Measurements from ENCODE around the gene SLC4A3. TPM values are rescaled to one million over a fixed set of nuclear protein-coding genes. Genes with fewer than 3 reads are reported as not detected.
A peak's percentile ranks its signal among the peaks of the same experiment; 100 is the strongest.

The SLC4A3 gene
- total RNA-seq, 1 experiment from 2014 or later = 11.6 TPM

GRCh38 chr2:219671279-219671678, 43.8 kb downstream of the SLC4A3 start:
- DNase-seq (no peak), ATAC-seq (no peak)
- Histone ChIP-seq H3F3A (ENCODE audit: low read length, unreplicated experiment) (no peaks in the 10 kb centered on the region), H3K9ac (ENCODE audit: low read length) (no peak overlapping the region), H3K27me3 (ENCODE audit: low read length) (no peaks in the 10 kb centered on the region), H2AFZ (ENCODE audit: low read length) (no peak overlapping the region), H3K27ac (ENCODE audit: low read length) (no peak overlapping the region), H3K9me3 (ENCODE audit: low read length) (no peaks in the 10 kb centered on the region), H4K20me1 (ENCODE audit: low read length) (no peaks in the 10 kb centered on the region), H3K4me1 (ENCODE audit: insufficient read depth, low read length) (no peaks in the 10 kb centered on the region), H3K9me2 (replicated peaks; ENCODE audit: low read length) (no peaks in the 10 kb centered on the region), H3K79me2 (ENCODE audit: low read length) (no peaks in the 10 kb centered on the region), H3K4me3 (ENCODE audit: low read length) (no peak overlapping the region), H3K4me2 (ENCODE audit: low read length) (no peak overlapping the region), H3K36me3 (ENCODE audit: low read depth, low read length) (no peaks in the 10 kb centered on the region)
- CTCF ChIA-PET = no interaction called here
- TF ChIP-seq EZH2 (IDR thresholded peaks at IDR 0.05; ENCODE audit: low read length, unreplicated experiment) = no peak
- POLR2A ChIA-PET (ENCODE audit: unreplicated experiment) = no interaction called here
- intact Hi-C loops (cut with micrococcal nuclease) = no loop called here
- no TSS peak for BruUV-seq (replicated peaks)

- Histone ChIP-seq H2AFZ (ENCODE audit: low read length) (no peak overlapping the region), H3K27ac (ENCODE audit: low read length) (no peak overlapping the region), H3K9me3 (ENCODE audit: low read length) (no peaks in the 10 kb centered on the region), H3K9ac (ENCODE audit: low read length) (no peak overlapping the region), H3K4me1 (ENCODE audit: insufficient read depth, low read length) (no peaks in the 10 kb centered on the region), H4K20me1 (ENCODE audit: low read length) (no peaks in the 10 kb centered on the region), H3F3A (ENCODE audit: low read length, unreplicated experiment) (no peaks in the 10 kb centered on the region), H3K36me3 (ENCODE audit: low read depth, low read length) (no peaks in the 10 kb centered on the region), H3K4me3 (ENCODE audit: low read length) (no peak overlapping the region), H3K9me2 (replicated peaks; ENCODE audit: low read length) (no peaks in the 10 kb centered on the region; the same call in 1 of the 2 replicates), H3K27me3 (ENCODE audit: low read length) (no peaks in the 10 kb centered on the region), H3K4me2 (ENCODE audit: low read length) (no peak overlapping the region), H3K79me2 (ENCODE audit: low read length) (no peaks in the 10 kb centered on the region)
- intact Hi-C loops (cut with micrococcal nuclease) = no loop called here
- BruUV-seq (replicated peaks) = no TSS peak
- TF ChIP-seq EZH2phosphoT487 (IDR thresholded peaks at IDR 0.05; ENCODE audit: borderline replicate concordance, low read length) (no peak), EZH2 (IDR thresholded peaks at IDR 0.05; ENCODE audit: low read length, unreplicated experiment) (no peak), CTCF (conservative IDR thresholded peaks at IDR 0.05; ENCODE audit: low read depth, low read length) (no peak)
- no peak for DNase-seq
- CTCF ChIA-PET = no interaction called here
- POLR2A ChIA-PET (ENCODE audit: unreplicated experiment) = no interaction called here
- ATAC-seq = no peak
Observed at GRCh38 chr2:219672406-219672805, 45.0 kb downstream of the SLC4A3 start.

GRCh38 chr2:219675221-219675620, 47.8 kb downstream of the SLC4A3 start:
- H3K4me1 ChIP-seq (ENCODE audit: insufficient read depth, low read length) = no peaks in the 10 kb centered on the region
- H3K9ac ChIP-seq (ENCODE audit: low read length) = no peak overlapping the region
- no peak overlapping the region for H3K4me2 ChIP-seq (ENCODE audit: low read length)
- no peaks in the 10 kb centered on the region; the same call in 1 of the 2 replicates for H3K9me2 ChIP-seq (replicated peaks; ENCODE audit: low read length)
- BruUV-seq (replicated peaks) = no TSS peak
- H3K9me3 ChIP-seq (ENCODE audit: low read length) = no peaks in the 10 kb centered on the region
- no peak for ATAC-seq
- H3K4me3 ChIP-seq (ENCODE audit: low read length) = no peak overlapping the region
- intact Hi-C loops (cut with micrococcal nuclease) = no loop called here
- no peaks in the 10 kb centered on the region for H3F3A ChIP-seq (ENCODE audit: low read length, unreplicated experiment)
- H2AFZ ChIP-seq (ENCODE audit: low read length) = 0 out of 2 replicates have a peak overlapping the region, but pooled peaks have one; percentile 42
- ChIA-PET POLR2A (ENCODE audit: unreplicated experiment) (no interaction called here), CTCF (interaction anchor here (0.6 kb wide), 1 partner anchor 29 kb away, joined by 3 read pairs; no protein-coding TSS in a partner anchor)
- TF ChIP-seq CTCF (conservative IDR thresholded peaks at IDR 0.05; ENCODE audit: low read depth, low read length) (no peak), EZH2 (IDR thresholded peaks at IDR 0.05; ENCODE audit: low read length, unreplicated experiment) (no peak), EZH2phosphoT487 (IDR thresholded peaks at IDR 0.05; ENCODE audit: borderline replicate concordance, low read length) (no peak)
- H3K79me2 ChIP-seq (ENCODE audit: low read length) = no peaks in the 10 kb centered on the region
- no peaks in the 10 kb centered on the region for H4K20me1 ChIP-seq (ENCODE audit: low read length)
- DNase-seq = no peak
- no peaks in the 10 kb centered on the region for H3K27me3 ChIP-seq (ENCODE audit: low read length)
- H3K36me3 ChIP-seq (ENCODE audit: low read depth, low read length) = no peaks in the 10 kb centered on the region
- no peak overlapping the region for H3K27ac ChIP-seq (ENCODE audit: low read length)
